VCaP (cell line): ENCODE data around the gene TPCN1.

Experiments used
- H3K27ac ChIP-seq: fragments of 450-650 bp; 2 replicates; pipeline ENCODE4 v1.5.1; 2017
- CTCF ChIP-seq: fragments of 450-650 bp; conservative IDR thresholded peaks from 2 replicates; pipeline ENCODE4 v1.5.1; 2017; ENCODE audit warnings: mild to moderate bottlenecking, moderate library complexity

The TPCN1 gene

GRCh38 chr12:113246478-113247122 lies 25.3 kb downstream of the TPCN1 start:
- TF ChIP-seq CTCF: no peak
- H3K27ac ChIP-seq: peak overlapping the region; percentile 100

- TF ChIP-seq CTCF: no peak
- H3K27ac ChIP-seq: peak overlapping the region; percentile 100
Observed at GRCh38 chr12:113247123-113248050, 26.1 kb downstream of the TPCN1 start.

GRCh38 chr12:113248051-113248825 lies 27.0 kb downstream of the TPCN1 start:
- TF ChIP-seq CTCF: no peak
- H3K27ac ChIP-seq: peak overlapping the region; percentile 100

GRCh38 chr12:113248842-113249435 lies 27.7 kb downstream of the TPCN1 start:
- H3K27ac ChIP-seq: peak overlapping the region; percentile 100
- no peak for TF ChIP-seq CTCF

GRCh38 chr12:113249546-113249945 lies 28.3 kb downstream of the TPCN1 start:
- peak overlapping the region; percentile 100; the same call in 1 of the 2 replicates for H3K27ac ChIP-seq
- TF ChIP-seq CTCF: no peak

GRCh38 chr12:113250045-113250444 lies 28.8 kb downstream of the TPCN1 start:
- no peak for TF ChIP-seq CTCF
- H3K27ac ChIP-seq: peak overlapping the region; percentile 100; the same call in 1 of the 2 replicates
